ENCODE results near the gene STXBP6.

- TF ChIP-seq, protein P1, sequence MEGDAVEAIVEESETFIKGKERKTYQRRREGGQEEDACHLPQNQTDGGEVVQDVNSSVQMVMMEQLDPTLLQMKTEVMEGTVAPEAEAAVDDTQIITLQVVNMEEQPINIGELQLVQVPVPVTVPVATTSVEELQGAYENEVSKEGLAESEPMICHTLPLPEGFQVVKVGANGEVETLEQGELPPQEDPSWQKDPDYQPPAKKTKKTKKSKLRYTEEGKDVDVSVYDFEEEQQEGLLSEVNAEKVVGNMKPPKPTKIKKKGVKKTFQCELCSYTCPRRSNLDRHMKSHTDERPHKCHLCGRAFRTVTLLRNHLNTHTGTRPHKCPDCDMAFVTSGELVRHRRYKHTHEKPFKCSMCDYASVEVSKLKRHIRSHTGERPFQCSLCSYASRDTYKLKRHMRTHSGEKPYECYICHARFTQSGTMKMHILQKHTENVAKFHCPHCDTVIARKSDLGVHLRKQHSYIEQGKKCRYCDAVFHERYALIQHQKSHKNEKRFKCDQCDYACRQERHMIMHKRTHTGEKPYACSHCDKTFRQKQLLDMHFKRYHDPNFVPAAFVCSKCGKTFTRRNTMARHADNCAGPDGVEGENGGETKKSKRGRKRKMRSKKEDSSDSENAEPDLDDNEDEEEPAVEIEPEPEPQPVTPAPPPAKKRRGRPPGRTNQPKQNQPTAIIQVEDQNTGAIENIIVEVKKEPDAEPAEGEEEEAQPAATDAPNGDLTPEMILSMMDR (IDR thresholded peaks at IDR 0.05; ENCODE audit: insufficient read depth, low read length, poor library complexity, severe bottlenecking): no peak
- TF ChIP-seq EZH2phosphoT487 (conservative IDR thresholded peaks at IDR 0.05; ENCODE audit: low read length): no peak
Observed at GRCh38 chr14:25074099-25074685, 24.2 kb upstream of the STXBP6 start.

Data from SU-DHL-6 (cell line).